B cell (primary cell): ENCODE measurements around the gene SYT17. TPM values are rescaled to one million over a fixed set of nuclear protein-coding genes. Genes with fewer than 3 reads are reported as not detected.

Experiments used
- ATAC-seq: fragments of 200-7000 bp; cut with Tn5 transposase; one replicate; pipeline ENCODE4 v1.10.0; 2021; ENCODE audit warnings: low read depth, mild to moderate bottlenecking, moderate number of reproducible peaks, moderate library complexity
- CTCF ChIA-PET: fragments of 350-600 bp; sonication (Branson Sonifier 250); formaldehyde crosslinking; loops from one replicate; lab custom pipeline; 2021; ENCODE audit warnings: antibody characterized with exemption, inconsistent platforms; lab: Charles Lee
- POLR2A ChIA-PET: fragments of 350-600 bp; sonication (Branson Sonifier 250); formaldehyde crosslinking; loops from one replicate; lab custom pipeline; 2021; ENCODE audit warnings: antibody characterized with exemption; lab: Charles Lee
- DNase-seq: peaks from one replicate; pipeline ENCODE4 v3.0.0; 2013
- H2AFZ ChIP-seq: 2 replicates; pipeline ENCODE4 v1.6.1; 2012; ENCODE audit warnings: mild to moderate bottlenecking, low read depth, low read length; ENCODE audit not compliant: insufficient read depth, poor library complexity, severe bottlenecking
- H3K27ac ChIP-seq, 2 donors: 1 replicate in 1 of 2; 2 replicates in 1 of 2; pipeline ENCODE4 v1.5.1; 2012 to 2013; ENCODE audit warnings: low read length in 2 of 2, mild to moderate bottlenecking in 2 of 2, moderate library complexity in 1 of 2
- H3K27me3 ChIP-seq, 4 experiments: fragments of 200-600 bp in 1 of 4; sonication (generic) in 1 of 4; replicated peaks in 1 of 4; 1 replicate in 2 of 4; 2 replicates in 2 of 4; pipeline versions ENCODE4 v1.6.1 to v1.7.0; 2013 to 2016; ENCODE audit warnings: low read length in 3 of 4, mild to moderate bottlenecking in 2 of 4, mixed read lengths in 1 of 4, moderate library complexity in 1 of 4; ENCODE audit not compliant: insufficient read depth in 4 of 4, control insufficient read depth in 3 of 4; ENCODE audit errors: control extremely low read depth in 1 of 4
- H3K36me3 ChIP-seq, 2 experiments: replicated peaks in 1 of 2; 1 replicate in 1 of 2; 2 replicates in 1 of 2; pipeline versions ENCODE4 v1.6.1 to v1.7.1; 2013; ENCODE audit warnings: low read length in 1 of 2; ENCODE audit not compliant: insufficient read depth in 2 of 2, control insufficient read depth in 1 of 2; ENCODE audit errors: control extremely low read depth in 1 of 2, extremely low read depth in 1 of 2
- H3K4me1 ChIP-seq, 2 donors: fragments of 200-600 bp in 1 of 2; sonication (generic) in 1 of 2; 1 replicate in 1 of 2; 2 replicates in 1 of 2; pipeline versions ENCODE4 v1.5.1 to v1.6.1; 2013 to 2017; ENCODE audit warnings: low read length in 2 of 2; ENCODE audit not compliant: control insufficient read depth in 2 of 2, insufficient read depth in 2 of 2
- H3K4me2 ChIP-seq: replicated peaks from 2 replicates; pipeline ENCODE3; 2012; ENCODE audit warnings: mild to moderate bottlenecking, low read depth, low read length; ENCODE audit not compliant: poor library complexity, severe bottlenecking
- H3K4me3 ChIP-seq, 5 experiments: fragments of 200-600 bp in 1 of 5; sonication (generic) in 1 of 5; 1 replicate in 3 of 5; 2 replicates in 2 of 5; pipeline versions ENCODE4 v1.5.1 to v1.7.0; 2011 to 2016; ENCODE audit warnings: low read length in 4 of 5, mild to moderate bottlenecking in 4 of 5, low read depth in 2 of 5, control low read depth in 1 of 5, moderate library complexity in 1 of 5; ENCODE audit not compliant: insufficient read depth in 1 of 5; ENCODE audit errors: control extremely low read depth in 1 of 5, extremely low read depth in 1 of 5
- H3K79me2 ChIP-seq: fragments of 200-600 bp; sonication (generic); one replicate; pipeline ENCODE4 v1.6.0; 2016; ENCODE audit warnings: low read length; ENCODE audit not compliant: control insufficient read depth, insufficient read depth
- H3K9ac ChIP-seq: fragments of 200-600 bp; sonication (generic); 2 replicates; pipeline ENCODE4 v1.6.1; 2017; ENCODE audit warnings: mild to moderate bottlenecking, low read length, moderate library complexity
- H3K9me3 ChIP-seq, 3 donors: one replicate each; pipeline versions ENCODE4 v1.6.1 to v1.7.1; 2013; ENCODE audit warnings: low read length in 2 of 3; ENCODE audit not compliant: control insufficient read depth in 2 of 3, insufficient read depth in 1 of 3; ENCODE audit errors: control extremely low read depth in 1 of 3
- H4K20me1 ChIP-seq: 2 replicates; pipeline ENCODE4 v1.6.0; 2012; ENCODE audit warnings: mild to moderate bottlenecking, low read length; ENCODE audit not compliant: insufficient read depth, control insufficient read depth, poor library complexity, severe bottlenecking
- H3K27ac Mint-ChIP-seq: one replicate; pipeline ENCODE4 v1.8.0; 2021; ENCODE audit warnings: mixed read lengths
- H3K27me3 Mint-ChIP-seq: one replicate; pipeline ENCODE4 v1.8.0; 2021; ENCODE audit warnings: mixed read lengths
- H3K4me1 Mint-ChIP-seq: one replicate; pipeline ENCODE4 v1.8.0; 2021; ENCODE audit warnings: mixed read lengths
- H3K4me3 Mint-ChIP-seq: one replicate; pipeline ENCODE4 v1.8.0; 2021; ENCODE audit warnings: mixed read lengths
- H3K9me3 Mint-ChIP-seq: one replicate; pipeline ENCODE4 v1.8.0; 2022; ENCODE audit warnings: mixed read lengths; ENCODE audit not compliant: insufficient read depth
- EZH2 ChIP-seq: IDR thresholded peaks from 2 replicates; pipeline ENCODE4 v1.6.1; 2012; ENCODE audit warnings: borderline replicate concordance, low read depth, mild to moderate bottlenecking, moderate library complexity, low read length; ENCODE audit not compliant: insufficient read depth, poor library complexity, severe bottlenecking
- WGBS: methylation state at CpG from one replicate; pipeline ENCODE4 v1.1.5; 2013; ENCODE audit warnings: missing lambda C conversion rate; ENCODE audit not compliant: insufficient coverage; 5-methylcytosine and 5-hydroxymethylcytosine counted together
- intact Hi-C: fragments of 100-400 bp; cut with micrococcal nuclease; formaldehyde crosslinking; loops from one replicate; pipeline ENCODE4 v1.10.0; 2022
- polyA plus RNA-seq: library from polyadenylated mRNA; depleted of rRNA; stranded (reverse); fragments of >200 nt; gene quantifications from 2 replicates; pipeline ENCODE4 v1.2.3, GENCODE V29; 2012
- total RNA-seq, 2 donors: library from RNA; stranded (reverse); fragments of 120-200 nt in 1 of 2; gene quantifications; 1 replicate in 1 of 2; 2 replicates in 1 of 2; pipeline versions ENCODE4 v1.2.3 to v1.2.4, GENCODE V29; 2013 to 2022
- TF ChIP-seq, protein P1 (sequence below): fragments of 200-600 bp; IDR thresholded peaks from one replicate; pipeline ENCODE4 v1.8.0; 2022; ENCODE audit warnings: antibody characterized with exemption, mild to moderate bottlenecking

SYT17 gene
- total and polyA plus RNA-seq, 2 donors (not counting 1 experiment from before 2014, with no cell fraction given): 24.9 to 27.7 TPM

DNA sequence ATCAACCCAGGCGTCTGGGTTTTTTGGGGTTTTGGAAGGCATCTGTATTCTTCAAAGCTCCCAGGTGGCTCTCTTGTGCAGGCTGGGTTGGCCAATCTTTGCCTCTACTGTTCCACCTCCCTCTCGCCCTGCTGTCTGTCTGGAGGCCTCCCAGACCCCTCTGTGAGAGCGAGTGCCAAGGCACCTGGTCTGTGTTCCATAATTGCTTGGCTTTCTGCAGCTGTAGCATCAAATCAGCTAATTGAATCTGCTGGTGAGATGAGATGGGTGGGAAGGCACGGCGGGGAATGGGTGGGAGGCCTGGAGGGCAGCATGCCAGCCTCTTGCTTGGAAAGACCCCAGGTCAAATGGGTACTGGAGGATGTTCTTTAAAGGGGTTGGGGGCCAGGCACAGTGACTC is 64.9 kb downstream of the SYT17 start:
- no peaks in the 10 kb centered on the region for H4K20me1 ChIP-seq
- TF ChIP-seq, protein P1, sequence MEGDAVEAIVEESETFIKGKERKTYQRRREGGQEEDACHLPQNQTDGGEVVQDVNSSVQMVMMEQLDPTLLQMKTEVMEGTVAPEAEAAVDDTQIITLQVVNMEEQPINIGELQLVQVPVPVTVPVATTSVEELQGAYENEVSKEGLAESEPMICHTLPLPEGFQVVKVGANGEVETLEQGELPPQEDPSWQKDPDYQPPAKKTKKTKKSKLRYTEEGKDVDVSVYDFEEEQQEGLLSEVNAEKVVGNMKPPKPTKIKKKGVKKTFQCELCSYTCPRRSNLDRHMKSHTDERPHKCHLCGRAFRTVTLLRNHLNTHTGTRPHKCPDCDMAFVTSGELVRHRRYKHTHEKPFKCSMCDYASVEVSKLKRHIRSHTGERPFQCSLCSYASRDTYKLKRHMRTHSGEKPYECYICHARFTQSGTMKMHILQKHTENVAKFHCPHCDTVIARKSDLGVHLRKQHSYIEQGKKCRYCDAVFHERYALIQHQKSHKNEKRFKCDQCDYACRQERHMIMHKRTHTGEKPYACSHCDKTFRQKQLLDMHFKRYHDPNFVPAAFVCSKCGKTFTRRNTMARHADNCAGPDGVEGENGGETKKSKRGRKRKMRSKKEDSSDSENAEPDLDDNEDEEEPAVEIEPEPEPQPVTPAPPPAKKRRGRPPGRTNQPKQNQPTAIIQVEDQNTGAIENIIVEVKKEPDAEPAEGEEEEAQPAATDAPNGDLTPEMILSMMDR: no peak
- TF ChIP-seq EZH2: no peak
- no peak overlapping the region for H3K27ac ChIP-seq
- no peak overlapping the region for H2AFZ ChIP-seq
- intact Hi-C loops: no loop called here
- peaks cover 2 to 40% (median 24%) of the 10 kb centered on the region in 3 donors for H3K9me3 ChIP-seq
- H3K27me3 Mint-ChIP-seq: no peaks in the 10 kb centered on the region
- peaks cover 8% of the 10 kb centered on the region for H3K9me3 Mint-ChIP-seq
- no peak overlapping the region for H3K4me2 ChIP-seq
- no peak overlapping the region for H3K27ac Mint-ChIP-seq
- H3K4me3 ChIP-seq: no peak overlapping the region
- CTCF ChIA-PET: interaction anchor here (0.9 kb wide), 1 partner anchor 9 kb away, joined by 3 read pairs; no protein-coding TSS in a partner anchor
- H3K9ac ChIP-seq: no peak overlapping the region
- no peaks in the 10 kb centered on the region for H3K79me2 ChIP-seq
- H3K4me3 Mint-ChIP-seq: no peak overlapping the region
- WGBS: 92% methylated on average over 5 of the region's 5 CpGs
- no peaks in the 10 kb centered on the region for H3K4me1 ChIP-seq
- no peaks in the 10 kb centered on the region for H3K27me3 ChIP-seq
- H3K4me1 Mint-ChIP-seq: no peaks in the 10 kb centered on the region
- no peak for ATAC-seq
- DNase-seq: no peak
- POLR2A ChIA-PET: no interaction called here
- peaks cover 0 to 21% of the 10 kb centered on the region in 2 experiments for H3K36me3 ChIP-seq

- no peaks in the 10 kb centered on the region for H3K27me3 Mint-ChIP-seq
- WGBS: 88% methylated on average over 1 of the region's 4 CpGs
- TF ChIP-seq, protein P1: no peak
- no peak for TF ChIP-seq EZH2
- no peak for DNase-seq
- Histone ChIP-seq H3K27me3 (no peaks in the 10 kb centered on the region), H3K9ac (no peak overlapping the region), H3K4me3 (no peak overlapping the region), H4K20me1 (no peaks in the 10 kb centered on the region), H3K9me3 (peaks cover 2 to 61% (median 33%) of the 10 kb centered on the region in 3 donors), H3K4me2 (no peak overlapping the region), H3K27ac (no peak overlapping the region), H3K36me3 (peaks cover 0 to 23% of the 10 kb centered on the region in 2 experiments), H3K4me1 (no peaks in the 10 kb centered on the region), H3K79me2 (no peaks in the 10 kb centered on the region), H2AFZ (no peak overlapping the region)
- POLR2A ChIA-PET: no interaction called here
- no peak for ATAC-seq
- no peak overlapping the region for H3K27ac Mint-ChIP-seq
- peaks cover 8% of the 10 kb centered on the region for H3K9me3 Mint-ChIP-seq
- H3K4me1 Mint-ChIP-seq: no peaks in the 10 kb centered on the region
- intact Hi-C loops: no loop called here
- H3K4me3 Mint-ChIP-seq: no peak overlapping the region
- CTCF ChIA-PET: no interaction called here
Observed at GRCh38 chr16:19235478-19235877, 67.4 kb downstream of the SYT17 start.
